Measurements from ENCODE around the gene LPCAT2.

LPCAT2 gene

DNA sequence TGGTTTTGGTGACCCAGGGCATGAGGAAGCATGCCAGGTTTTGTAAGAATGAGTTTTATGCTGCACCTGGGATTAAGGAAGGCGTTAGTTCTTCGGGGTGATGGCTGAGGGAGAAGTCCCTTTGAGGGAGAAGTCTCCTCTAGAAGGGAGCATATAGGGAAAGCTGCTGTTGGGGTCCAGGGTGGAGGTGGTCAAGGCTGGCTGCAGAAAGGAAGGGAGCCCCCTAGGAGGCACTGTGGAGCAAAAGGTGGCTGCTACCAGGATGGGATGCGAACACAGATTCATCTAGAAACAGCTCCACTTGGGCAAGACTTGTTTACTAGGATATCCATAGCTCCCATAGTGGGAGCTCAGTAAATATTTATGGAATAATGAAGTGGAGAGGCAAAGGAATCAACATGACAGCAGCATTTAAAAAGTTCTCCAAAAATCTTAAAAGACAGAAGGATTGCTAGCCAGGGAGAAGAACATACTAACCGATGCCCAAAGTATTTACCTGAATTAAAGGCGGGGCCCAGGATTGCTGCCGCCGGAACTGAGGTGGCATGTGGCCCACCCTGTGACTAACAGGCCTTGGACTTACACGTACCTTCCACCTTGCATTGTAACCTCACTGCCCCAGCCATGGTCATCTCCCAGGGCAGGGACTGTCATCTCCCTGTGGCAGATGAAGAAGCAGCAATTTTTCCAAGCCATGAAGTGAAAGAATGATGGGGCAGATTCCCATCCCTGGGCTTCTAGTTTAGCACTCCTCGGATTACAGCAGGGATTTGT is 7.1 kb upstream of the LPCAT2 start:
- peak; percentile 24 for DNase-seq (ENCODE audit: low spot score)
- TF ChIP-seq, protein P1, sequence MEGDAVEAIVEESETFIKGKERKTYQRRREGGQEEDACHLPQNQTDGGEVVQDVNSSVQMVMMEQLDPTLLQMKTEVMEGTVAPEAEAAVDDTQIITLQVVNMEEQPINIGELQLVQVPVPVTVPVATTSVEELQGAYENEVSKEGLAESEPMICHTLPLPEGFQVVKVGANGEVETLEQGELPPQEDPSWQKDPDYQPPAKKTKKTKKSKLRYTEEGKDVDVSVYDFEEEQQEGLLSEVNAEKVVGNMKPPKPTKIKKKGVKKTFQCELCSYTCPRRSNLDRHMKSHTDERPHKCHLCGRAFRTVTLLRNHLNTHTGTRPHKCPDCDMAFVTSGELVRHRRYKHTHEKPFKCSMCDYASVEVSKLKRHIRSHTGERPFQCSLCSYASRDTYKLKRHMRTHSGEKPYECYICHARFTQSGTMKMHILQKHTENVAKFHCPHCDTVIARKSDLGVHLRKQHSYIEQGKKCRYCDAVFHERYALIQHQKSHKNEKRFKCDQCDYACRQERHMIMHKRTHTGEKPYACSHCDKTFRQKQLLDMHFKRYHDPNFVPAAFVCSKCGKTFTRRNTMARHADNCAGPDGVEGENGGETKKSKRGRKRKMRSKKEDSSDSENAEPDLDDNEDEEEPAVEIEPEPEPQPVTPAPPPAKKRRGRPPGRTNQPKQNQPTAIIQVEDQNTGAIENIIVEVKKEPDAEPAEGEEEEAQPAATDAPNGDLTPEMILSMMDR (IDR thresholded peaks at IDR 0.05; ENCODE audit: extremely low read depth, insufficient read depth, missing control alignments), result peak; percentile 19
- in situ Hi-C loops (cut with MboI; ENCODE audit: low pct_unique_long_range_greater_than_20kb, low sequenced_read_pairs, unreplicated experiment), result no loop called here

DNA sequence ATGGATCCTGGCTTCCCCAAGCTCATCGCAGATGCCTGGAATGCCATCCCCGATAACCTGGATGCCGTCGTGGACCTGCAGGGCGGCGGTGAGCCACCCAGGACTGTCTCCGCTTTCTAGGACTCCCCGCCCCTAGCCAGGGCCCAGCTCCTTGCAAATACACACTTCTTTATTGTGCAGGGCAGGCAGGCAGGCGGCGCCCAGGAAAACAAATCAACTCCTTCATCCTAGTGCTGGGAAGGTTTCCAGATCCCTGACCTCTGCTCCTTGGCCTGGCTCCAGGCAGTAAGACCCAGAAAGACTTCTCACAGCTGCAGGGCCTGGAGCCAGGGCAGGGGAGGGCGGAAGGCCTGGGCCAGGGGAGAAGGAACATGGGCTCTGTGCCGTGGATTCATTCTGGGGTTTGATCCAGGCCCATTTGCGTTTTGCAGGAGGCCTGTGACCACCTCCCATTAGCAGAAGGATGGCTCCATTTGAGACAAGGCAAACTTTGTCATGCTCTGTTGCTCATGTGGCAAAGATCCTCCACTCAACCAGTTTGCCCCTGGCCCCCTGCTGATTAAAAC is 6.0 kb upstream of the LPCAT2 start:
- in situ Hi-C loops (cut with MboI; ENCODE audit: low pct_unique_long_range_greater_than_20kb, low sequenced_read_pairs, unreplicated experiment), result no loop called here
- TF ChIP-seq, protein P1 (IDR thresholded peaks at IDR 0.05; ENCODE audit: extremely low read depth, insufficient read depth, missing control alignments), result no peak
- DNase-seq (ENCODE audit: low spot score), result peak; percentile 7

DNA sequence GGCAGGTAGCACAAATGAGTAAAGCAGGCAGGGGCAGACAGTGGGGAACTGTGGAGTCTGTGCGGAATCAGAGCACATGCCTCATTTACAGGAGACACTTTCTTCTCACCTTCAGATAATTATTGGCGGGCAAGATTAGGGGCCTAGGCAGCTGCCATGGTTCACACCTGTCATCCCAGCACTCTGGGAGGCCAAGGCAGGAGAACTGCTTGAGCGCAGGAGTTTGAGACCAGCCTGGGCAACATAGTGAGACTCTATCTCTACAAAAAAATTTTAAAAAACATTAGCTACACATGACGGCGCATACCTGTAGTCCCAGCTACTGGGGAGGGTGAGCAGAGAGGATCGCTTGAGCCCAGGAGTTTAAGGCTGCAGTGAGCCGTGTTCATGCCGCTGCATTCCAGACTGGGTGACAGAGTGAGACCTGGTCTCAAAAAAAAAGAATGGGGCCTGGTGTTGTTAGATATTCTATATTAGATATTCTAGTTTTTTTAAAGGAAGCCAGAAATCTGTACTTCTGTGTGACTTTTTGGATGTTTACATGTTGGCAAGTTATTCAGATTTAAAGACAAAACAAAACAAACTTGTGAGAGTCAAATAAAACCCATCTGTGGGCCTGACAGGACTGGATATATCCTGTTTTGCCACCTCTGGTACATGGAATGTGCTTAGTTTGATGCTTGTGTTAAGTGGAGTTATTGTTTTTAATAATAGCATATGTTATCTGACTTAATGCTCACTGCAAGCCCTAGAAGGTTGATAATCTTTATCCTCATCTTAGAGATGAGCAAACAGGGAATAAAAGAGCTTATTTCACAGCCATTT is 4.9 kb upstream of the LPCAT2 start:
- peak; percentile 6 for DNase-seq (ENCODE audit: low spot score)
- TF ChIP-seq, protein P1 (IDR thresholded peaks at IDR 0.05; ENCODE audit: extremely low read depth, insufficient read depth, missing control alignments), result no peak
- in situ Hi-C loops (cut with MboI; ENCODE audit: low pct_unique_long_range_greater_than_20kb, low sequenced_read_pairs, unreplicated experiment), result no loop called here

DNA sequence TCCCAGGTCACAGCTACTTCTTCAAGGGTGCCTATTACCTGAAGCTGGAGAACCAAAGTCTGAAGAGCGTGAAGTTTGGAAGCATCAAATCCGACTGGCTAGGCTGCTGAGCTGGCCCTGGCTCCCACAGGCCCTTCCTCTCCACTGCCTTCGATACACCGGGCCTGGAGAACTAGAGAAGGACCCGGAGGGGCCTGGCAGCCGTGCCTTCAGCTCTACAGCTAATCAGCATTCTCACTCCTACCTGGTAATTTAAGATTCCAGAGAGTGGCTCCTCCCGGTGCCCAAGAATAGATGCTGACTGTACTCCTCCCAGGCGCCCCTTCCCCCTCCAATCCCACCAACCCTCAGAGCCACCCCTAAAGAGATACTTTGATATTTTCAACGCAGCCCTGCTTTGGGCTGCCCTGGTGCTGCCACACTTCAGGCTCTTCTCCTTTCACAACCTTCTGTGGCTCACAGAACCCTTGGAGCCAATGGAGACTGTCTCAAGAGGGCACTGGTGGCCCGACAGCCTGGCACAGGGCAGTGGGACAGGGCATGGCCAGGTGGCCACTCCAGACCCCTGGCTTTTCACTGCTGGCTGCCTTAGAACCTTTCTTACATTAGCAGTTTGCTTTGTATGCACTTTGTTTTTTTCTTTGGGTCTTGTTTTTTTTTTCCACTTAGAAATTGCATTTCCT is 3.4 kb upstream of the LPCAT2 start:
- TF ChIP-seq, protein P1 (IDR thresholded peaks at IDR 0.05; ENCODE audit: extremely low read depth, insufficient read depth, missing control alignments), result no peak
- DNase-seq (ENCODE audit: low spot score), result peak; percentile 5
- in situ Hi-C loops (cut with MboI; ENCODE audit: low pct_unique_long_range_greater_than_20kb, low sequenced_read_pairs, unreplicated experiment), result no loop called here

DNA sequence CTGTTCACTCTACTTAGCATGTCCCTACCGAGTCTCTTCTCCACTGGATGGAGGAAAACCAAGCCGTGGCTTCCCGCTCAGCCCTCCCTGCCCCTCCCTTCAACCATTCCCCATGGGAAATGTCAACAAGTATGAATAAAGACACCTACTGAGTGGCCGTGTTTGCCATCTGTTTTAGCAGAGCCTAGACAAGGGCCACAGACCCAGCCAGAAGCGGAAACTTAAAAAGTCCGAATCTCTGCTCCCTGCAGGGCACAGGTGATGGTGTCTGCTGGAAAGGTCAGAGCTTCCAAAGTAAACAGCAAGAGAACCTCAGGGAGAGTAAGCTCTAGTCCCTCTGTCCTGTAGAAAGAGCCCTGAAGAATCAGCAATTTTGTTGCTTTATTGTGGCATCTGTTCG is 2.8 kb upstream of the LPCAT2 start:
- in situ Hi-C loops (cut with MboI; ENCODE audit: low pct_unique_long_range_greater_than_20kb, low sequenced_read_pairs, unreplicated experiment), result no loop called here
- peak; percentile 3 for DNase-seq (ENCODE audit: low spot score)
- TF ChIP-seq, protein P1 (IDR thresholded peaks at IDR 0.05; ENCODE audit: extremely low read depth, insufficient read depth, missing control alignments), result no peak

DNA sequence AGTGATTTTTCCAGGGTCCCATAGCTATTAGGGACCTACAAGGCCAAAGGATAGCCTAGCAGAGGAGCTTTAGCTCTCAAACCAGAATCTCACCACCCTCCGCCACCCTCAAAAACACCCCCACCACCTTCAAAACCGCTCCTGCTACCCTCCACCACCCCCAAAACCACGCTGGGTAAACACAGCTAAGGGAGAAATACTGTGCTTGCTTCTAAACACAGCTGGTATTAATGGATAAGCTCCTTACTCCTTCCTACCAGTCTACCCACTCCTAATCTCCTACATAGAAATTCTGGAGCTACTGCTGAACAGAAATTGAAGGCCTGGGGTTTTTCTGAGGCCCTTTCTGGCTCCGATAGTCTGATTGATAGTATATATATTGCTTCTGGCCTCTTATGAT is 2.2 kb upstream of the LPCAT2 start:
- in situ Hi-C loops (cut with MboI; ENCODE audit: low pct_unique_long_range_greater_than_20kb, low sequenced_read_pairs, unreplicated experiment), result no loop called here
- TF ChIP-seq, protein P1 (IDR thresholded peaks at IDR 0.05; ENCODE audit: extremely low read depth, insufficient read depth, missing control alignments), result no peak
- DNase-seq (ENCODE audit: low spot score), result peak; percentile 5
